ENCODE data around the gene GZF1. TPM values are rescaled to one million over a fixed set of nuclear protein-coding genes. Genes with fewer than 3 reads are reported as not detected.
A peak's percentile ranks its signal among the peaks of the same experiment; 100 is the strongest.

Gene GZF1
- total and polyA plus RNA-seq, 12 donors, result 8.0 to 31.7 (median 18.7) TPM

DNA sequence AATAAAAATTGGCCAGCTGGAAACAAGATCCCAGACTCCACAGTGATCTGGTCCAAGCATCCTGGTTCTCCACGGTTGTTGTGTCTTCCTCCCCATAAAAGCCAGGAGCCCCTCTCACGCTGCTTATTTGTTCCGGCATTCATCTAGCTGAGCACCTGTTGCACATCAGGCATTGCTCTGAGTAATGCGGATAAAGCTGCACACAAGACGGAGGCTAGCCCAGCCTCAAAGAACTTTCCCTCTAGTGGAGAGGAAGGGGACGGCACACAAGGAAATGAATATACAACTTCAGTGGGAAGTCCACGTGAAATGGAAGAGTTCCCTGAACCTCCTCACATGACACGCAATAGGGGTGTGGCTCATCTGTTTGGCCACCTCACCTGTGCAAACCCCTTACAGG lies 41.7 kb upstream of the GZF1 start:
- Histone ChIP-seq H3K4me1 (replicated peaks in 1 of 2) (no peaks in the 10 kb centered on the region), H3K9me3 (replicated peaks in 1 of 3) (no peaks in the 10 kb centered on the region), H3K36me3 (replicated peaks in 1 of 2) (no peaks in the 10 kb centered on the region), H3K27me3 (no peaks in the 10 kb centered on the region), H3K4me3 (no peak overlapping the region), H3K27ac (no peak overlapping the region)
- no peak for DNase-seq
- intact Hi-C loops (cut with DNase I), result no loop called here
- TF ChIP-seq CTCF (IDR thresholded peaks at IDR 0.05) (peak in 4 of 6 experiments; percentile 20 to 28 (median 24)), POLR2A (IDR thresholded peaks at IDR 0.05) (no peak)
- WGBS, 4 donors, result 77 to 93% (median 78%) methylated on average over 3 to 8 of the region's 8 CpGs

GRCh38 chr20:23325107-23325506 lies 36.9 kb upstream of the GZF1 start:
- TF ChIP-seq POLR2A (IDR thresholded peaks at IDR 0.05) (no peak), CTCF (IDR thresholded peaks at IDR 0.05) (no peak)
- intact Hi-C loops (cut with DNase I), result no loop called here
- H3K9me3 ChIP-seq (replicated peaks in 1 of 3), result no peaks in the 10 kb centered on the region

GRCh38 chr20:23326774-23327173 lies 35.2 kb upstream of the GZF1 start:
- H3K4me3 ChIP-seq, result no peak overlapping the region
- 40 to 87% (median 82%) methylated on average over 1 to 8 of the region's 8 CpGs for WGBS, 4 donors
- no peaks in the 10 kb centered on the region for H3K27me3 ChIP-seq
- DNase-seq, result no peak
- intact Hi-C loops (cut with DNase I), result no loop called here
- H3K36me3 ChIP-seq (replicated peaks in 1 of 2), result no peaks in the 10 kb centered on the region
- TF ChIP-seq CTCF (IDR thresholded peaks at IDR 0.05) (no peak), POLR2A (IDR thresholded peaks at IDR 0.05) (no peak)
- no peaks in the 10 kb centered on the region for H3K9me3 ChIP-seq (replicated peaks in 1 of 3)
- H3K27ac ChIP-seq, result no peak overlapping the region
- H3K4me1 ChIP-seq (replicated peaks in 1 of 2), result no peaks in the 10 kb centered on the region

More at GRCh38 chr20:23325107-23325506, 36.9 kb upstream of the GZF1 start:
- Histone ChIP-seq H3K4me3 (no peak overlapping the region), H3K27ac (no peak overlapping the region), H3K27me3 (no peaks in the 10 kb centered on the region), H3K36me3 (replicated peaks in 1 of 2) (no peaks in the 10 kb centered on the region), H3K4me1 (replicated peaks in 1 of 2) (no peaks in the 10 kb centered on the region)
- 53 to 75% (median 66%) methylated on average over 3 of the region's 3 CpGs for WGBS, 4 donors
- no peak for DNase-seq

- no peaks in the 10 kb centered on the region for H3K27me3 ChIP-seq
- no peak for DNase-seq
- H3K27ac ChIP-seq, result no peak overlapping the region
- no peaks in the 10 kb centered on the region for H3K36me3 ChIP-seq (replicated peaks in 1 of 2)
- H3K4me1 ChIP-seq (replicated peaks in 1 of 2), result no peaks in the 10 kb centered on the region
- intact Hi-C loops (cut with DNase I), result no loop called here
- no peaks in the 10 kb centered on the region for H3K9me3 ChIP-seq (replicated peaks in 1 of 3)
- H3K4me3 ChIP-seq, result no peak overlapping the region
- TF ChIP-seq POLR2A (IDR thresholded peaks at IDR 0.05) (no peak), CTCF (IDR thresholded peaks at IDR 0.05) (no peak)
- 89 to 91% (median 90%) methylated on average over 11 to 15 of the region's 15 CpGs for WGBS, 4 donors
Measured at GRCh38 chr20:23327617-23328333, 34.2 kb upstream of the GZF1 start.

Data from adrenal gland (tissue), 12 donors.